Activated naive CD4-positive, alpha-beta T cell treated with anti-CD3 and anti-CD28 coated beads, Interleukin-2, amount 50 U/mL, for 24 hours (primary cell): Measurements from ENCODE around the gene C12orf50.
"Not testable (repeated sequence)": the region's sequence is repeated elsewhere in the genome, so short reads cannot be mapped to it uniquely, and the experiment has no call there.

ENCODE experiments used
- H3K27ac Mint-ChIP-seq: one replicate; pipeline ENCODE4 v1.8.0; 2021; ENCODE audit warnings: mild to moderate bottlenecking, mixed read lengths
- H3K27me3 Mint-ChIP-seq: one replicate; pipeline ENCODE4 v1.8.0; 2021; ENCODE audit warnings: mixed read lengths
- H3K36me3 Mint-ChIP-seq: one replicate; pipeline ENCODE4 v1.8.0; 2021; ENCODE audit warnings: mixed read lengths
- H3K4me1 Mint-ChIP-seq: one replicate; pipeline ENCODE4 v1.8.0; 2021; ENCODE audit warnings: mixed read lengths
- H3K4me3 Mint-ChIP-seq: one replicate; pipeline ENCODE4 v1.8.0; 2021; ENCODE audit warnings: mild to moderate bottlenecking, mixed read lengths
- H3K9me3 Mint-ChIP-seq: one replicate; pipeline ENCODE4 v1.8.0; 2021; ENCODE audit warnings: mixed read lengths

The C12orf50 gene

DNA sequence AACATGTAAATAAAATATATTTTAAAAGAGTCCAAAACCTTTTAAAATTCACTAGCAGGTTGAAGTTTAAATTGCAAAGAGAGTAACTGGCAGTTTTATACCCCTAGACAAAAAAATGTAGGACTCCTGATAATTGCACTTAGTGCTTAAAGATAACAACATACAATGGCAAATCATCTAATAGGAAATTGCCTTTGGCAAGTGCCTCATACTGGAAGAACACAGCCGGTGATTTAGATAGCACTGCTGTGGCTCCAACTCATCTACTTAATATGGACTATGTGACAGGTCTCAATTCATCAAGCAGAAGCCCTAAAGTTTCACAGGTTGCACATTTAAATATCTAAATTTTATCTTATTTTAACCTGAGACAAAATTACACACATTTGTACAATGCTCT lies 13.4 kb downstream of the C12orf50 start:
- Mint-ChIP-seq H3K4me3 (no peak overlapping the region), H3K9me3 (peaks cover 13% of the 10 kb centered on the region), H3K36me3 (peaks cover 4% of the 10 kb centered on the region), H3K27me3 (peaks cover 27% of the 10 kb centered on the region), H3K27ac (no peak overlapping the region), H3K4me1 (no peaks in the 10 kb centered on the region)

DNA sequence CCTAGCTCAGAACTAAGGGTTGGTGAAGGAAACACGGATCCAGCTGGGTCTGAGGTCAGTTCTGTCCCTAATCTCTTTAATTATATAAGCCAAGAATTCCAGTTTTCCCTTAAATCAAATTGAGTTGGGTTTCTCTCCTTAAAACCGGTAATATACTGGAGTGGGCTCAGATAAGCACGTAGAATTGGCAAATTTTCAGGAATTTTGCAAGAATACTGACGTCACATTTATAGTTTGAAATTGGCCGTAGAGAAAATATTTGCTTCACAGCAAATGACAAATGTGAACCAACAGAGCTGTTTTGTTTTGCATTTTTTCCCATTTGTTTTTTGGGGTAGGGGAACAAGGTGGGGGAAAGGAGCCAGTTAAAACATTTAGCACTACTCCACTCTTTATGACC lies 17.4 kb downstream of the C12orf50 start:
- Mint-ChIP-seq H3K36me3 (no peaks in the 10 kb centered on the region), H3K9me3 (no peaks in the 10 kb centered on the region), H3K4me1 (no peaks in the 10 kb centered on the region), H3K27me3 (peaks cover 25% of the 10 kb centered on the region), H3K4me3 (no peak overlapping the region), H3K27ac (no peak overlapping the region)

DNA sequence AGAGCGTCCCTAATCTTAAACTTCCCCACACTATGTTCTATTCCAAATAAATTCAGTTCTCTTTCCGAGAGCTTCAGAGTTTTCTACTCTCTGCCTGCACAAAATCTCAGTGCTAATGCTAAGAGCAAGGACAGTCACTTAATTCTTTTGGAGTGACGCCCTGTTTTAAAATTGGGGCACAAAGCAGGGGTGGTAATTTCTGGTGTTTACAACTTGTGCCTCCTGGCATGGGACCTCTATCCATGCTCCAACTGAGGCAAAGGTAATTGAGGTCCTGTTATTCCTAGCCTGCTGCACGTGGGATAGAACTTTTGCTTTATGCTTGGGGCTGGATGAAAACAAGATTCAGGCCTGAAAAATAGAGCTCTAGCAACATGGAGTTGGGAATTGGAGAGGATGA lies 22.9 kb downstream of the C12orf50 start:
- Mint-ChIP-seq H3K4me1 (no peaks in the 10 kb centered on the region), H3K9me3 (no peaks in the 10 kb centered on the region), H3K27ac (no peak overlapping the region), H3K27me3 (peaks cover 14% of the 10 kb centered on the region), H3K4me3 (no peak overlapping the region), H3K36me3 (no peaks in the 10 kb centered on the region)

DNA sequence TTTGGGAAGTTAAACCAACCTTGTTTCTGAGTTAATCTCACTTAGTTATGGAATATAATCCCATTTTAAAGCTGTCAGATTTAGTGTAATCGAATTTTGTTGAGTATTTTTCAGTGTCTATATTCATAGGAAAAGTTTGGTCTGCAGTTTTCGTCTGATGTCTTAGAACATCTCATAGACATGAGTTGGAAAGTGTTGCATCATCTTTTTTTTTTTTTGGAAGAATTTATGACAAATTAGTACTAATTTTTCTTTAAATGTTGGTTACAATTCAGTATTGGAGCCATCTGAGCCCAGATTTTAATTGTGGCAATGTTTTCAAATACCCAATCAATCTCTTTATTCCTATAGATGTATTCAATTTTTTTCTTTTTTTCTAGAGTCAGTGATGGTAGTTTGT lies 27.9 kb downstream of the C12orf50 start:
- H3K27ac Mint-ChIP-seq = no peak overlapping the region
- H3K4me3 Mint-ChIP-seq = no peak overlapping the region
- no peaks in the 10 kb centered on the region for H3K4me1 Mint-ChIP-seq
- H3K36me3 Mint-ChIP-seq = no peaks in the 10 kb centered on the region
- H3K9me3 Mint-ChIP-seq = no peaks in the 10 kb centered on the region
- peaks cover 11% of the 10 kb centered on the region for H3K27me3 Mint-ChIP-seq

DNA sequence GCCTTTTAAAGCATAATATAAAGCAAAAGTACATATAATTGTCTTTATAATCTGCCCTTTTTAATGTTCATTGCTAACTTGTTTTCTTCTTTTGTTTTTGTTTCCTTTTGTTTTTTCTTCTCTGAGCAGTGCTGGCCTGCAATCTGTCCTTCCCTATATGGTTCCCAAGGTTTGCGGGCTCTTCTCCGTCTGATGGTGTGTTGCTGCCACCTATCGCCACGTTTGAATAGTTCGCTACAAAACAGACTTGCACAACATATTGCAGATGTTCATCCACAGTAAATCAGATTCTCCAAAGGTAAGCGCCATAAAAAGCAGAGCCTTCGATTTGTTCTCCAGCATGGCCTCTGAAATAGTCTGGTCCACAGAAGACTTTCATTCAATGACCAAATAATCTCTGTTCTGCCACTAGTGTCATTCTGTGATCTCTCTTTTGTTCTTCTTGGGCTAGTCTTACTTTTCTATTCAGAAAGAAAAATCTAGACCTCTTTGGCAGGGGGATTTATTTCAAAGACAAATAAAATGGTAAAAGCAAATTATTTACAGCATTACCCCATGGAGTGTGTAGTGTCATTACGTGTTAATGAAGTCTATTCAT lies 33.5 kb downstream of the C12orf50 start:
- Mint-ChIP-seq H3K9me3 (no peaks in the 10 kb centered on the region), H3K4me1 (no peaks in the 10 kb centered on the region), H3K27ac (no peak overlapping the region), H3K27me3 (peaks cover 9% of the 10 kb centered on the region), H3K4me3 (no peak overlapping the region), H3K36me3 (no peaks in the 10 kb centered on the region)

DNA sequence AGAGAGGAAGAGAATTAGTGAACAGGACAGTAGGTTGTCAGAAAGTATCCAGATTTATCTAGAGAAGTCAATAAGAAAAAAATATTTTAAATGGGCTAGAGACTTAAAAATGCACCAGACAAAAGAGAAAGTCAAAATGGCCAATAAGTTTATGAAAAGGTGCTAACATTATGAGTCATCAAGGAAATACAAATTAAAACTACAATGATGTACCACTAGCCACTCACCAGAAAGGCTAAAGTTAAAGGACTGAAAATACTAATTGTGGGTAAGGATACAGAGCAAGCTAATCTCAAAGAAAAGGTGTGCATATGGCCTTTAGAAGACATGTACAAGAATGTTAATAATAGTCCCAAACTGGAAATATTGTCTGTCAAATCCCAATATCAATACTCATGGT lies 37.7 kb downstream of the C12orf50 start:
- H3K4me3 Mint-ChIP-seq = no peak overlapping the region
- no peaks in the 10 kb centered on the region for H3K4me1 Mint-ChIP-seq
- H3K9me3 Mint-ChIP-seq = no peaks in the 10 kb centered on the region
- peaks cover 3% of the 10 kb centered on the region for H3K27me3 Mint-ChIP-seq
- no peaks in the 10 kb centered on the region for H3K36me3 Mint-ChIP-seq
- H3K27ac Mint-ChIP-seq = no peak overlapping the region

DNA sequence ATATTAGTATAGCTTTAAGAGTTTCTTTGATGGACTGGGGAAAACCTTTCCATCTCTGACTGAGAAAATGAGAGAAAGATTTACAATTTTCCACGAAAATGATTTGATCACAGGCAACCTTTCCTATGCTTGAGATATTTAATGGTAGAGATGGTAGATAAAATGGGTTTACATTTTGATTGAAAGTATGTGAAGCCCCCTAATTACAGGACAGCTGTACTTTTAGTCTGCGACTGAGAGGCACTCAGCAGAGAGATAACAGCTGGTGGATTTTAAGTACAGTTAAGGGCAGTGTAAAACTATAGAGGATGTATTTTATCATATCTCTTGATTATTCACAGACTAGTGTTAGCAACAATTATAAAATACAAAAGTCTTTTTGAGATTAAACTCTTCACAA lies 40.7 kb downstream of the C12orf50 start:
- H3K36me3 Mint-ChIP-seq = no peaks in the 10 kb centered on the region
- H3K9me3 Mint-ChIP-seq = no peaks in the 10 kb centered on the region
- H3K27ac Mint-ChIP-seq = no peak overlapping the region
- H3K4me1 Mint-ChIP-seq = no peaks in the 10 kb centered on the region
- peaks cover 1% of the 10 kb centered on the region for H3K27me3 Mint-ChIP-seq
- H3K4me3 Mint-ChIP-seq = no peak overlapping the region

DNA sequence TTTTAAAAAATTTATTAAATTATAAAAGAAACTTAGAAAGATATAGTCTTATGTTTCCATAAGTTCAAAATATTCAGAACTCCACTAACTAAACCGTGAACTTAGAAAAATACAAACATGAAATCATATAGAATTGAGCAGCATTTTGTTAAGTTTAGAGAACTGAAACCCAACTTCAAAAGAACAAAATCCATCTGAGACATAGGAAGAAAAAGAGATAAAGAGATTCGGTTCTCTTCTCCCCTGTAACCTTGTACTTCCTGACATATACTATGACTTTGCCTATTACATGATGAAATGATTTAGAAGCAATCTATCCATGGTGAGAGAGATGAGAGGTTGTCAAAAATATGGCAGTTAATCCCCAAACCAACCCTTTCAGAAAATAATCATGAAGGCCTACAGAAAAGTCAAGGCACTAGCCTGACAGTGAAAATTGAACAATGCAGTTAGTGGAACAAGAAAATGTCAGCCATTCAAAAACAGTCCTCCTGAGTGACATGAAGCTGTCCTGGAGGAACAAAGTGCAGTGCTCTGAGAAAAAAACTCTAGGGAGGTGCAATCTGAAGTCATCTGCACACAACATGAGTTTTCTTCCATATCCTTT lies 44.0 kb downstream of the C12orf50 start:
- no peaks in the 10 kb centered on the region for H3K4me1 Mint-ChIP-seq
- H3K4me3 Mint-ChIP-seq = no peak overlapping the region
- no peak overlapping the region for H3K27ac Mint-ChIP-seq
- peaks cover 3% of the 10 kb centered on the region for H3K27me3 Mint-ChIP-seq
- no peaks in the 10 kb centered on the region for H3K9me3 Mint-ChIP-seq
- no peaks in the 10 kb centered on the region for H3K36me3 Mint-ChIP-seq

DNA sequence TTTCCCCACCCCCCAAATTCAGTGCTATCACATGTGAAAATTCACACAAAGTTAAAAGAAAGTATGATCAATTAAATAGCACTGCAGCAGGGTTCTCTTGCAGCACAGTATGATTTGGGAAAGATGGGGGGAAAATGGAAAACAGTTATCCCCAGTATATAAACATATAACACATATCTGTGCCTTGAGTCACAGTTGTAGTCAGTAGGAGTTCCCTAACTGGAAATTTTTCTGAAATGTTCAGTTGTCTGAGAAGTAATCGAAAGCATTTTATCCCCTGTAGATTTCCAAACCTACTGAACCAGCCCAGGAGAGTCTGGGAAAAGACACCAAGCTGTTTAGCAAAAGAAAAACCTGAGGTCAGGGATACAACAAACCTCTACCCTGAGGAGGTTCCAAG lies 47.0 kb downstream of the C12orf50 start:
- no peak overlapping the region for H3K4me3 Mint-ChIP-seq
- no peak overlapping the region for H3K27ac Mint-ChIP-seq
- no peaks in the 10 kb centered on the region for H3K36me3 Mint-ChIP-seq
- no peaks in the 10 kb centered on the region for H3K4me1 Mint-ChIP-seq
- no peaks in the 10 kb centered on the region for H3K9me3 Mint-ChIP-seq
- H3K27me3 Mint-ChIP-seq = peaks cover 3% of the 10 kb centered on the region

DNA sequence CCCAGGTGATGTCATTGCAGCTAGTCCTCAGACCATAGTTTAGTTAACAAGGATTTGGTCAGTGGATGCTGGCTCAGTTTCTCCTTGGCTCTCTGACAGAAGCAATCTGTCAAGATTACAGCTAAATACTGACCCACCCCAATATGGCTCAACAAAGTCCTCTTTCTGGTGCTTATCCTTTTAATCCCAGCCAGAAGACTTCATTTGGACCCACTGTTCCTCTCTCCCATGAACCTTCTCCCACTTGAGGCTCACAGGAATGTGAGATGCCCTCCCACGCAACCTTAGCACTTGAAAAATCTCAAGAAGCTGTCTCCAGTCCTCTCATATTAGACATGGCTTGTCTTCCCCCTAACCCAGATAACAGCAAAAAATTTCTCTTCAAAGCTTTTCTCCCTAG lies 47.7 kb downstream of the C12orf50 start:
- H3K36me3 Mint-ChIP-seq = no peaks in the 10 kb centered on the region
- H3K4me3 Mint-ChIP-seq = no peak overlapping the region
- H3K9me3 Mint-ChIP-seq = no peaks in the 10 kb centered on the region
- no peaks in the 10 kb centered on the region for H3K4me1 Mint-ChIP-seq
- no peak overlapping the region for H3K27ac Mint-ChIP-seq
- peaks cover 3% of the 10 kb centered on the region for H3K27me3 Mint-ChIP-seq

DNA sequence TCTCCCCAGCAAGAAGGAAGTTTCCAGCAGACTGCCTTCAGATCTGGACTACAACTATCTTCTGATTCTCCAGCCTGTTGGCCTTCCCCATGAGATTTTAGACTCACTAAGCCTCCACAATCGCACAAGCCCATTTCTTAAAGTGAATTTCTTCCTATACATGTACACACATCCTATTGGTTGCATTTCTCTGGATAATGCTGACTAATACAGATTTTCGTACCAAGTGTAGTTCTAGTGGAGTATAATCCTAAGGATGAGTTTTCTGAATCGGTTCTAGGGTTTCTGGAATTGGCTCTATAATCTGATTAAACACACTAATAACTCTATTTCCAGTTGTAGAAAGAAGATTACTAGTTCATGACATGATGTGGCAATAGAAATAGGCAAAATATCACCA lies 53.3 kb downstream of the C12orf50 start:
- Mint-ChIP-seq H3K4me1 (no peaks in the 10 kb centered on the region), H3K36me3 (no peaks in the 10 kb centered on the region), H3K9me3 (no peaks in the 10 kb centered on the region), H3K27ac (no peak overlapping the region), H3K4me3 (no peak overlapping the region), H3K27me3 (no peaks in the 10 kb centered on the region)

DNA sequence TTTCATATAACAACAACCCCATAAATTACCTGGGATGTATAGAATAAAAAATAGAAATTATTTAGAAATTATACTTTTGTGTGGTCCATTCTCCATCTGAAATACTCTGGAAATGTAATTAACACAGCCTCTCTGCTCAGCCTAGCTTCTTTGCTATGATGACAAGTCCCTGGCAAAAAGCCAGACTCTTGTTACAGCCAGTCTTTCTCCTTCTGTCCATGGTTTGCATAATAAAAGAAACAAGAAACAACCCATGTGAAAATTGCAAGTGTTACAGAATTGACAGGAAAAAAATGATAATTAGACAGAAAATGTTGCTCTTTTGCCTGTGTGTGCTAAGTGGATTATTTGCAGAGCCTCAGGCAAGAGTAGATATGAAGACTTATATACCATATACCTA lies 61.3 kb downstream of the C12orf50 start:
- Mint-ChIP-seq H3K4me1 (no peaks in the 10 kb centered on the region), H3K27me3 (peaks cover 5% of the 10 kb centered on the region), H3K9me3 (peaks cover 5% of the 10 kb centered on the region), H3K4me3 (no peak overlapping the region), H3K36me3 (no peaks in the 10 kb centered on the region), H3K27ac (no peak overlapping the region)

DNA sequence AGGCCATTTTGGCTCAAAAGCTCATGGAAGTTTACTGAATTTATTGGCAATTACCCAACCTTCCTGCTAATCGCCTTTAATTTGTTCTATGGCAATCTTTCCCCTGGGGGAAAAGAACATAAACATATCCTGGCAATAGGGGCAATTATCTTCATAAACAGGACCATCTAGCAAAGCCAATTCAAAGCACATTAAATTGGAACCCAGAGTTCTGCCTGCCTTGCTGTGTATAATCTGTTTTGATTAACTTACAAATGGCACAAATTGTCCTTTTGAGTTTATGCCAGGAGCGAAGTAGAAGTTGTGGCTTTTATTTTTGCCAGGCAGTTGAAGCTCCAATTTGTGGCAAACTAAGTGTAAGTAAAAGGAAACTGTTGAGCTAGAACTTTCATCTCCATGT lies 68.6 kb downstream of the C12orf50 start:
- no peaks in the 10 kb centered on the region for H3K9me3 Mint-ChIP-seq
- H3K4me3 Mint-ChIP-seq = no peak overlapping the region
- peaks cover 2% of the 10 kb centered on the region for H3K27me3 Mint-ChIP-seq
- no peaks in the 10 kb centered on the region for H3K36me3 Mint-ChIP-seq
- H3K27ac Mint-ChIP-seq = no peak overlapping the region
- H3K4me1 Mint-ChIP-seq = no peaks in the 10 kb centered on the region

DNA sequence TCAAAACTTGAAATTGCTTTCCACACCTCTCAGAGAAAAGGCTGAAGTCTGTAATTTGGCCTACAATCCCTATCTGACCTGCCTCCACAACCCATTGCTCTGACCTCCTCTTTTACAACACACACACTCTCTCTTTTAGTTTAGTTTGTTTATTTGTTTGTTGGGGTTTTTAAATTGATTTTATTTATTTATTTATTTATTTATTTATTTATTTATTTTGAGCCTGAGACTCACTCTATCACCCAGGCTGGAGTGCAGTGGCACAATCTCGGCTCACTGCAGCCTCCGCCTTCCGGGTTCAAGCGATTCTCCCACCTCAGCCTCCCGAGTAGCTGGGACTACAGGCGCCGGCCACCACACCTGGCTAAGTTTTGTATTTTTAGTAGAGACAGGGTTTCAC lies 75.2 kb downstream of the C12orf50 start:
- H3K27me3 Mint-ChIP-seq, H3K9me3 Mint-ChIP-seq, H3K4me1 Mint-ChIP-seq, H3K27ac Mint-ChIP-seq, H3K36me3 Mint-ChIP-seq, H3K4me3 Mint-ChIP-seq: not testable (repeated sequence)

DNA sequence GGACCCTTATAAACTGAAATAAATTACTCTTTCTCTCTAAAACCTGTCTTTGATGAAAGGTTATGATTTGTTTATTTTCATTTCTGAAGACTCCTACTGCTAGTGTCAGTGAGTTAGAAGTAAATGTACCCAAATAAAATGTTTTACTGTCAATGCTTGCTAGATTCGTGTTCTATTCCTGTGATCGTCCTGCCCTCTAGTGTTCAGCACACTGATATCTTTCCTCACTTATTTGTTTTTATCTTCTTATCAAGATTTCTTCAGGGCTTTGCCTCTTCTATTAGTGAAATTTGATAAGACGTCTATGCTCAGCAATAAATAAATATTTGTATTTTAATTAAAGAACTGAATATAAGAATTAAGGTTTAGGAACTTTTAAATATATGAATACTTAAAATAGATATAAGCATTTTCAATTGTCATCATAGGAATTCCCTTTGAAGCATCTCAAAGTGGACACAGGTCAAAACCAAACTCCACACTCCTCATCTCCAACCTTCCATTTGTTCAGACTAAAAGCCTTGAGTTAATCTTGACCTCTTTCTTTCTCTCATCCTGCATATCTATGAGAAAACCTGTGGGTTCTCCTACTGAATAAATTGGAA lies 75.8 kb downstream of the C12orf50 start:
- peaks cover 5% of the 10 kb centered on the region for H3K9me3 Mint-ChIP-seq
- H3K27ac Mint-ChIP-seq = no peak overlapping the region
- no peak overlapping the region for H3K4me3 Mint-ChIP-seq
- H3K27me3 Mint-ChIP-seq = no peaks in the 10 kb centered on the region
- H3K4me1 Mint-ChIP-seq = no peaks in the 10 kb centered on the region
- no peaks in the 10 kb centered on the region for H3K36me3 Mint-ChIP-seq

DNA sequence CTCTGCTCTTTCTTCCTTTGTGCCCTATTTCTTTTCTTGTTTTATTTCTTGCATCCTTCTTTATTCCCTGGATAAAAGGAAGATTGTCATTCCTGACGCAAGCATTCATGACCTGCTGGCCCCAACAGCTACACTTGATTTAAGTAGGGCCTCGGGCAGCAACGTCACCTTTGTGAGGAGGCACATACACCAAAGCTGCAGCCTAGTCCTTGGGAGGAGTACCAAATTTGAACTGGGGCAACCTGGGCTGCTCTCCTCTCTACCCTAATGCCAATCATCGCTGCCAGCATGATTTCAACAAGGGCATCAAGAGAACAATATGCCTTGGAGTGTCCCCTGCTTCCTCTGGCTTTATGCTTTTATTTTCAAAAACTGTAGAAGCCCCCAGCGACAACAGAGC lies 76.4 kb downstream of the C12orf50 start:
- peaks cover 5% of the 10 kb centered on the region for H3K9me3 Mint-ChIP-seq
- no peaks in the 10 kb centered on the region for H3K4me1 Mint-ChIP-seq
- no peak overlapping the region for H3K27ac Mint-ChIP-seq
- no peaks in the 10 kb centered on the region for H3K36me3 Mint-ChIP-seq
- H3K27me3 Mint-ChIP-seq = no peaks in the 10 kb centered on the region
- H3K4me3 Mint-ChIP-seq = no peak overlapping the region

DNA sequence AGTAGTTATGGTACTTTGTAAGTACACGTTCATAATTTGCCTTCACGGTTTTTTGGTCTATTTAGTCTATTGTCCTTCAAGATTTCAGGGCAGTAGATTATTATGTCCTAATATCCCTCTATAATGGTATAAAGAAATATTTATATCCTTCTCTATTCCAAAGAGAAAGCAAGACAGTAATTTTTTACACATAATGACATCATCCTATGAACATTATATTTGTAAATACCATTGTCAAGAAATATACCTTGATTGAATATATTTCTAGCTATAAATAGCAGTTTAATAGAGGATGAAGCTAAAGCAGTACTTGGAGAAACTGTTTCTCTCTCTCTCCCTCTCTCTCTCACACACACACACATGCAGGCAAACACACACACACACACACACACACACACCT lies 77.0 kb downstream of the C12orf50 start:
- H3K36me3 Mint-ChIP-seq = no peaks in the 10 kb centered on the region

More for the DNA sequence above, 77.0 kb downstream of the C12orf50 start:
- Mint-ChIP-seq H3K27ac (no peak overlapping the region), H3K4me3 (no peak overlapping the region), H3K27me3 (no peaks in the 10 kb centered on the region), H3K4me1 (no peaks in the 10 kb centered on the region), H3K9me3 (peaks cover 5% of the 10 kb centered on the region)
